Measurements from ENCODE around the gene GFOD2.
A peak's percentile ranks its signal among the peaks of the same experiment; 100 is the strongest.

GFOD2 gene

GRCh38 chr16:67656344-67657016 is 62.6 kb downstream of the GFOD2 start:
- DNase-seq = no peak

- no peak for DNase-seq
These were observed 63.8 kb downstream of the GFOD2 start for GRCh38 chr16:67655363-67655762.

GRCh38 chr16:67654403-67654911 is 64.7 kb downstream of the GFOD2 start:
- DNase-seq = no peak

- DNase-seq = no peak
These were observed 65.2 kb downstream of the GFOD2 start for GRCh38 chr16:67653789-67654402.

GRCh38 chr16:67653128-67653788 is 65.9 kb downstream of the GFOD2 start:
- DNase-seq = no peak

- peak; percentile 14 for DNase-seq
These were observed 66.5 kb downstream of the GFOD2 start for GRCh38 chr16:67652578-67653127.

GRCh38 chr16:67651847-67652246 is 67.3 kb downstream of the GFOD2 start:
- no peak for DNase-seq

- DNase-seq = no peak
These were observed 68.1 kb downstream of the GFOD2 start for GRCh38 chr16:67651039-67651438.

- no peak for DNase-seq
These were observed 69.1 kb downstream of the GFOD2 start for GRCh38 chr16:67650023-67650422.

- DNase-seq = no peak
These were observed 69.6 kb downstream of the GFOD2 start for GRCh38 chr16:67649494-67649931.

GRCh38 chr16:67648764-67649407 is 70.2 kb downstream of the GFOD2 start:
- DNase-seq = no peak

GRCh38 chr16:67648088-67648763 is 70.9 kb downstream of the GFOD2 start:
- no peak for DNase-seq

GRCh38 chr16:67647681-67648080 is 71.4 kb downstream of the GFOD2 start:
- DNase-seq = no peak

- DNase-seq = no peak
These were observed 71.9 kb downstream of the GFOD2 start for GRCh38 chr16:67647111-67647651.

GRCh38 chr16:67645397-67646121 is 73.6 kb downstream of the GFOD2 start:
- DNase-seq = no peak

- DNase-seq = no peak
These were observed 75.1 kb downstream of the GFOD2 start for GRCh38 chr16:67644038-67644437.

- peak; percentile 86 for DNase-seq
These were observed 77.1 kb downstream of the GFOD2 start for GRCh38 chr16:67641779-67642708.

- DNase-seq = no peak
These were observed 81.5 kb downstream of the GFOD2 start for GRCh38 chr16:67637625-67638024.

GRCh38 chr16:67636713-67637112 is 82.4 kb downstream of the GFOD2 start:
- no peak for DNase-seq

- no peak for DNase-seq
These were observed 86.5 kb downstream of the GFOD2 start for GRCh38 chr16:67632415-67633172.
